Activated CD4-positive, alpha-beta T cell treated with anti-CD3 and anti-CD28 coated beads for 4 hours (primary cell): ENCODE data around the gene FAM133A.

ENCODE experiments used
- DNase-seq, 2 donors: peaks; one replicate each; pipeline ENCODE4 v3.0.0-alpha.2; 2020

FAM133A gene

GRCh38 chrX:93673869-93674271, at the start of gene FAM133A:
Gene FAM133A (plus strand): TSS chrX:93674206. CDS start chrX:93709420, 35,214 bp downstream.
- DNase-seq, result no peak

DNA sequence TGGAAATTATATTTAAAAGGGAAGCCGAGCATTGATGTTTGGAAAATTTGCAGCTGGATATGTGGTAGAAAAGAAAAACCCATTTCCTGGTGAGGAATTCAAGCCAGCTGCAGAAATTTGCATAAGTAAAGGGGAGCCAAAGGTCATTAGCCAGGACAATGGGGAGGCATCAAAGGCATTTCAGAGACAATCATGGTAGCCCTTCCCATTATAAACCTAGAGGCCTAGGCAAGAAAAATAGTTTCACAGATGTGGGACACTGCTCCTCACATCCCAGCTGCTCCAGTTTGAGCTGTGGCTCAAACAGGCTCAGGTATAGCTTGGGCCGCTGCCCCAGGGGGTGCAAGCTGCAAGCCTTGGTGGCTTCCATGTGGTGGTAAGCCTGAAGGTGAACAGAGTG, 36.4 kb upstream of the FAM133A start:
- no peak for DNase-seq

DNA sequence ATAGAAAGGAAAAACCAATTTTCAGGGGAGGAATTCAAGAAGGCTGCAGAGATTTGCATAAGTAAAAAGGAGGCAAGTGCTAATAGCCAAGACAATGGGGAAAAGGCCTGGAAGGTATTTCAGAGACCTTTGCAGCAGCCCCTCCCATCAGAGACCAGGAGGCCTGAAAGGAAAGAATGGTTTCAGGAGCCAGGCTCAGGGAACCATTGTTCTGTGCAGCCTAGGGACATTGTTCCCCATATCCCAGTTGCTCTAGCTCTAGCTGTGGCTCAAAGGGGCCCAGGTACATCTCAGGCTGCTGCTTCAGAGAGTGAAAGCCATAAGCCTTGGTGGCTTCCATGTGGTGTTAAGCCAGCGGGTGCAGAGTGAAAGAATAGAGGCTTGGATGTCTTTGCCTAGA, 24.6 kb upstream of the FAM133A start:
- no peak for DNase-seq

- DNase-seq, result no peak
Measured at GRCh38 chrX:93660575-93660974, 13.4 kb upstream of the FAM133A start.

DNA sequence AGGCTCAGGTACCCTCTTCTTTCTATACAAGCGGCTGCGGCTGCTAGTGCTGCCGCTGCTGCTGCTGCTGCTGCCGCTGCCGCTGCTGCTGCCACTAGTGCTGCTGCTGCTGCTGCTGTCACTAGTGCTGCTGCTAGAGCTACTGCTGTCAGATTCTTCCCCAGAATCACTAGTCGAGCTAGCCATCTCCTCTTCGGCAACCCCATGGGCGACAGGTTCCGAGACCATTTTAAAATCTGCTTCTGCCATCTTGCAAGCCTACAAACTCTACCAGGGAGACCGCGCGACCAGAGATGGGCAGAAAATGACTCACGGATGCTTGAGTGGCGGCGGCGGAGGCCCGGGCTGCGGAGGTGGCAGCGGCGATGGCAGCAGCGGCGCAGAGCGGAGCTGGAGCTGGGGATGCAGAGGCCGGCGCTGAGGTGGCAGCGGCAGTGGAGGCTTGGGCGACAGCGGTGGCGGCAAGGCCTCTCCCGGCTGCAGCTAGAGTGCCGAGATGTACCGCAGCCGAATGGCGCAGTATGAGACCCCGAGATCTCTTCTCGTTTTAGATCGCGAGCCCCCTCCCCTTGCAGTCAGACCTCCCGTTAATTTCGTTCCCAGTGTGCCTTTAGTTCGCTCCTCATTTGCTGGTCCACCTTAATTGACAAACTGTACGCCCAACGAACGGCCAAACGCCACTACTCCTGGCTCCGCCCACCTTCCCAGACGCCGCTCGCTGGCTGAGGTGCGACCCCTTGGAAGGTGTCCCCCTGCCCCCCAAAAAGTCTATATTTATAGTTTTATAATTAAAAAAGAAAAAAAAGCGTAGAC, 744 bp upstream of the FAM133A start, which contains the start of gene NAP1L3:
TSS of gene NAP1L3 (minus strand) at position 523 of the 813 bp plus-strand sequence. CDS start at position 249, 274 bp downstream.
- DNase-seq, result peak; percentile 47 to 57

GRCh38 chrX:93695981-93696380, 22.0 kb downstream of the FAM133A start:
- no peak for DNase-seq

DNA sequence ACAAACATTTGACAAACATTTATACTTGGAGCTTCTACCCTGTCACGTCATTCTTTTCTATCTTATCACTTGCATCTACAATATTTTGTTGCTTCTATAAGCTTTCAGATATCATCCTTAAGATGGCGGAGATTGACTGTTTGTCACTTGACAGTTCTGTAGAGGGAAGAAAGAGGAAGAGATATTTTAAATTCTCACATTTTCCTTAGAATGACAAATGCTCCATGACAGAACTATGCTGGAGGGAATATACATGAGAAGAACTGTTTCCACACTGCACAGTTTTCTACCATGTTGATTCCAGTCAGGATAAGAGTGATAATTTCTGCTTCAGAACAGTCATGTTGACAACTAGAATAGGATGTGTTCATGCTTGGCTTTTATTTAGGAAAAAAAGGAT, 29.7 kb downstream of the FAM133A start:
- DNase-seq, result no peak

DNA sequence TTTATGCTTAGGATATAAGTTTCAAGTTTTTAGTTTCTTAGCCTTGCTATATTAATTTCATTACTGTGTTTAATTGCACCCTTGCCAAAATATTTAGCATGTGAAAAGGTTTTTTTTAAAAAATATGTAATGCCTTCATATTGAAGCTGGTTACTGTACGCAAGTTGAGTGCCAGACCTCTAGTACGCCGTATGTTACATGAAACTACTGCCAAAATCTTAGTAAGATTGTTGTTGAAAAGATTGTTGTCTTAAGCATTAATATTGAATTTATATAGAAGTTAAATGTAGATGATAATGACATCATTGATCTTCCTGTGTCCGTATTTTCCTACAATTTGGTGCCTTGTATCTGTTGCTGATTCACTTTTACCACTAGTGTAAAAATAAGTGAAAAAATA, 37.1 kb downstream of the FAM133A start:
- DNase-seq, result no peak

DNA sequence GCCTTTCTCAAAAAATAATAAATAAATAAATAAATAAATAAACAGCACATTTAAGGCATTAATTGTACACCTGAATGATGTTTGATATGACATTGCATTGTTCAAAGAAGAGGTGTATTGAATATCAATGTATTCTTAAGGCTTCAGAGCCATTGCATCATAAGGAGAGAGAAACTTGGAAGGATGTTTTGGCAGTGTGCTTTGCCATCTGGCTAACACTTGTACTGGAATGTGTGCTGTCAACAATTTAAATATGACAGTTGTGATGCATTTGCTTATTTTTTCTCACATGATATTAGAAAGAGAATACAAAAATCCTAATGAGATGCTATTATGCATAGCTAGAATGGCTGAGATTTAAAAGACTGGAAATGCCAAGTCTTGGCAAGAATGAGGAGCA, 67.8 kb downstream of the FAM133A start:
- no peak for DNase-seq

GRCh38 chrX:93760163-93760562, 86.2 kb downstream of the FAM133A start:
- no peak for DNase-seq
